ENCODE measurements around the gene KCNIP1. TPM values are rescaled to one million over a fixed set of nuclear protein-coding genes. Genes with fewer than 3 reads are reported as not detected.

KCNIP1 gene
- total and polyA plus RNA-seq, 2 of the 8 experiments (the other 6 are each of a cell fraction or from before 2014, with no cell fraction given), result 0.52 to 0.83 TPM

- TF ChIP-seq CHD7 (IDR thresholded peaks at IDR 0.05; ENCODE audit: insufficient replicate concordance, low read length), result no peak
- no peak for TF ChIP-seq PHF8 (conservative IDR thresholded peaks at IDR 0.05; ENCODE audit: low read depth, low read length)
- TF ChIP-seq CEBPB (IDR thresholded peaks at IDR 0.05; ENCODE audit: low read depth, low read length), result no peak
- no peak for TF ChIP-seq E2F6 (IDR thresholded peaks at IDR 0.05)
- TF ChIP-seq KDM4A (IDR thresholded peaks at IDR 0.05; ENCODE audit: low read depth, low read length, severe bottlenecking), result no peak
Measured at GRCh38 chr5:170662966-170663365, 159.1 kb downstream of the KCNIP1 start (continued).

All from H1 (cell line).